Esophagus muscularis mucosa (tissue), 4 donors: ENCODE measurements around the gene PEPD.

Source experiments
- EP300 ChIP-seq: sonication (generic); formaldehyde crosslinking; IDR thresholded peaks from one replicate; pipeline ENCODE4 v1.6.1; 2017; ENCODE audit warnings: antibody characterized with exemption
- POLR2A ChIP-seq: fragments of 450-650 bp; IDR thresholded peaks from one replicate; pipeline ENCODE4 v1.6.1; 2017; ENCODE audit warnings: antibody characterized with exemption, moderate library complexity, mild to moderate bottlenecking, low read depth
- POLR2AphosphoS5 ChIP-seq, 2 donors: sonication (generic); formaldehyde crosslinking; IDR thresholded peaks; one replicate each; pipeline ENCODE4 v1.6.1; 2017; ENCODE audit warnings: antibody characterized with exemption in 2 of 2
- TF ChIP-seq, protein P1 (sequence below), 3 experiments: fragments of 200-600 bp in 2 of 3; fragments of 450-650 bp in 1 of 3; sonication (generic) in 2 of 3; IDR thresholded peaks; one replicate each; pipeline ENCODE4 v1.5.1; 2017 to 2019; ENCODE audit warnings: antibody characterized with exemption in 3 of 3, mild to moderate bottlenecking in 2 of 3, moderate library complexity in 1 of 3

DNA sequence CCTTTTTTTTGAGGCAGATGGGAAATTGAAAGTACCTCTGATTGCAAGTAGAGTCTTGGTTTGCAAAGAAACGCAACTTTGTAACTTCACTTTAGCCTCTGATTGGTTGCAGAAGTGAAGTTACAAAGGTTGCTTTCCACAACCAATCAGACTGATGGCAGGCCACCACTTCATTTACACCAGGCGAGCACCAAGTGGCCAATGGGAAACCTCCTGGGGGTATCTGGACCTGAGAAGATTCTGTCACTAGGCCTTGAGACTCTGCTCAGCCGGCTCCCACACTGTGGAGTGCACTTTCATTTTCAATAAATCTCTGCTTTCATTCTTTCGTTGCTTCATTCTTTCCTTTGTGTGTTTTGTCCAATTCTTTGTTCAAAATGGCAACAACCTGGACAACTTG, 19.1 kb downstream of the PEPD start:
- TF ChIP-seq, protein P1, sequence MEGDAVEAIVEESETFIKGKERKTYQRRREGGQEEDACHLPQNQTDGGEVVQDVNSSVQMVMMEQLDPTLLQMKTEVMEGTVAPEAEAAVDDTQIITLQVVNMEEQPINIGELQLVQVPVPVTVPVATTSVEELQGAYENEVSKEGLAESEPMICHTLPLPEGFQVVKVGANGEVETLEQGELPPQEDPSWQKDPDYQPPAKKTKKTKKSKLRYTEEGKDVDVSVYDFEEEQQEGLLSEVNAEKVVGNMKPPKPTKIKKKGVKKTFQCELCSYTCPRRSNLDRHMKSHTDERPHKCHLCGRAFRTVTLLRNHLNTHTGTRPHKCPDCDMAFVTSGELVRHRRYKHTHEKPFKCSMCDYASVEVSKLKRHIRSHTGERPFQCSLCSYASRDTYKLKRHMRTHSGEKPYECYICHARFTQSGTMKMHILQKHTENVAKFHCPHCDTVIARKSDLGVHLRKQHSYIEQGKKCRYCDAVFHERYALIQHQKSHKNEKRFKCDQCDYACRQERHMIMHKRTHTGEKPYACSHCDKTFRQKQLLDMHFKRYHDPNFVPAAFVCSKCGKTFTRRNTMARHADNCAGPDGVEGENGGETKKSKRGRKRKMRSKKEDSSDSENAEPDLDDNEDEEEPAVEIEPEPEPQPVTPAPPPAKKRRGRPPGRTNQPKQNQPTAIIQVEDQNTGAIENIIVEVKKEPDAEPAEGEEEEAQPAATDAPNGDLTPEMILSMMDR (IDR thresholded peaks at IDR 0.05), result no peak
- TF ChIP-seq EP300, result no peak
- TF ChIP-seq POLR2A, result no peak
- TF ChIP-seq POLR2AphosphoS5 (IDR thresholded peaks at IDR 0.05), result no peak
